GM21423 (cell line): ENCODE results near the gene TNIK.

ENCODE experiments used
- ATAC-seq: cut with Tn5 transposase; IDR thresholded peaks from one replicate; pipeline ENCODE4 v1.9.1; 2021; ENCODE audit warnings: mild to moderate bottlenecking, moderate library complexity; ENCODE audit not compliant: unreplicated experiment

TNIK gene

DNA sequence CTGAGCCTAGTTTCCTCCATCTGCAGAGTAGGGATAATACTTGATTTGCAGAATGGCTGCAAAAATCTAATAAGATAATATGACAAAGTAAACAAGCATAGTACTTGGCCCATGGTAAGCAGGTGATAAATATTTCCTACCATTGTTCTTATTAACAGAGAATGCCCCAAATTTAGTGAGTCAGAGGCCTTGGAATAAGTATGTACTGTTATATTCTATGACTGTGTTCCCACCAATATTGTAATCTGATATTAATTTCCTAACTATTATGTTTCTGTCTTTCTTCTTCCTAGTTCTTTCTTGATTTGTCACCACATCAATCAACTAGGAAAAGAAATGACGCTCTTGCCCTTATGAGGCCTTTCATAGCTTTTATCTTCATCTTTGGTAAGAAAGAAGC is 255.3 kb downstream of the TNIK start:
- no peak for ATAC-seq

- ATAC-seq, result no peak
Measured at GRCh38 chr3:171201825-171202224, 258.4 kb downstream of the TNIK start.

- ATAC-seq, result no peak
Measured at GRCh38 chr3:171200750-171201088, 259.5 kb downstream of the TNIK start.

DNA sequence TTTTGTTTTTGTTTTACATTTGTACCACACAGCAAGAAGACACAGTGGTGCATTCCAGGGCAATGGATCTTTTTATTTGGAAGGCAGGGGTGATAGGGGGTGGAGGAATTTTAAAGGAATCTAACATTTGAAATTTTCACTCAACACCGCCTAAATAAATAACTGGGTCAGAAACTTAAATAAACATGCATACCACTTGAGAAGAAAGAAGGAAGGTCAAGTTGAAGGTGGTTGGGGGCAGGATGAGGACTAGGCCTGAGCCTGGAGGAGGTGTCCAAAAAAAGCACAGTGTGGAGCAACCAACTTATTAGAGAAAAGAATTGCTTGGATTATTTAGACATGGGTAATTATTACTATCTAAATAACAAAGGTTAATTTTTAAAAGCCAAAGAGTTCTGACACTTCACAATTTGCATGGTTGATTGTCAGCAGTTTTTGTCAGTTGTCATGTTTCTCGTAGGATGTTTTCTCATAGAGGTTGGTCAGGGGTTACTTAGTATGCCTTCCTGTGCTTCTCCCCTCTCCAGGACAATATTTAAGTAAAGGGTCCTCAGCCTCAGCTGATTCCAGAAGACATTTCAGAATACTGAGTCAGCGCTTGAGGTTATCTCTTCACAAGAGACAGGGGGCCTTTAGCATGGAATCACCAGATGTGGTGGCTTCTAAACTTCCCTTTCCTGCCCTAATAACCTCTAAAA is 260.0 kb downstream of the TNIK start:
- no peak for ATAC-seq

DNA sequence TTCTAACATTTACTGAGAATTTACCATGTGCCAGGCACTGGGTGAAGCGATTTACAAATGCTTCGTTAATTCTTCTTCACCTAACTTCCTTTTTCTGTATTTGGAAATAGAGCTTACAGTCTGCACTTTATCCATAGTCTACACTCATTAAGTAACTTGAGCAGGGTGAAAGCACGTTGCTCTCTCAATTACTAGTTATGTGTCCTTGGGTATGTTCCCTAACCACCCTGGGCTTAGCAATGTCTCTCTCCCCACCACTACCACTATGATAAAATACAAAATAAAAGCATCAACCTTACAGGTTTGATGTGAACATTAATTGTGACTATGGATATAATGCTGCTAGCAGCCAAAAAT is 260.8 kb downstream of the TNIK start:
- ATAC-seq, result no peak

DNA sequence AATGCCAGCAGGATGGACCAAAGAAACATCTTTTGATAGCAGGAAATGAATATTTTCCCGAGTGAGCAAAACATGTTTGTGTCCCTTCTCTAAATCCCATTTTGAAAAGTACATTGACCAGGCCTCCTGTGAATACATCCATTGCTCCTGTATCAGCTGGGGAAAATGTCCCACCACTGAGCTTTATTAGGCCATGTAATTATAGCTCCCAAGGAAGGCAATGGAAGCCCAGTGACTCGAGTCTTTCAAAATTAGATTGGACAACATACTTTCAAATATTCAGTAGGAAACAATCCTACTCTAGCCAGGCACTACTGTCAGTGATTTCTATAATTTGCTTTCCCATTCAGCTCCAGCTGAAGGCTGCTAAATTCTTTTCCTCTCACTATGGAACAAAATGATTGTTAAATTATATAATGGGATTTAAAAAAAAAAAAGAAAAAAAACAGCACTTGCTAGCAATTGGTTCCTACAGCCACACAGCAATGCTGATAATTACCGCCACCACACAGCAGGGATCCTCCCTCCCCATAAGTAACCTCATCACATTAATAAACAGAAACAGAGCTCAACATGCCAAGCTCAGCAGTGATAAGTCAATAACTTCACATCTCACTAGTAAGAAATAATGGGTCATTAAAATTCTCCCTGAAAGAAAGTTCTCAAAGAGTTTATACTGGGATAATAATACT is 261.3 kb downstream of the TNIK start:
- no peak for ATAC-seq

- ATAC-seq, result no peak
Measured at GRCh38 chr3:171195686-171196085, 264.5 kb downstream of the TNIK start.

DNA sequence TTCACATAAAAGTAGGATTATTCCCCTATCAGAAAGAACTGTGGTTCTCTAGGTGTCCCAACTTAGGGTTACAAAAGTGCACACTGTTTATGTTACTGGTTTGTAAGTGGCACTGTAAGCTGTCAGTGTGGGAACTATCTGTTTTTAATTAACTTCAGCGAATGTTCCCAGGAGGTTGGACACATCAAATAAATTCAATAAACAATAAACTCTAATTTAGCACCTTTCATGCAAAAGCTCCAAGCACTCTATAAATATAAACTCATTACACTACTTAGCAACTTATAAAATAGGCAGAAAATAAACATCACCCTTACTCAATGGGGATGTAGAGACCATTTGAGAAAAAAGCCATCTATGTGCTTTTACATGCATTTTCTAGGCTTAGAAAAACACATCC is 265.2 kb downstream of the TNIK start:
- ATAC-seq, result no peak

DNA sequence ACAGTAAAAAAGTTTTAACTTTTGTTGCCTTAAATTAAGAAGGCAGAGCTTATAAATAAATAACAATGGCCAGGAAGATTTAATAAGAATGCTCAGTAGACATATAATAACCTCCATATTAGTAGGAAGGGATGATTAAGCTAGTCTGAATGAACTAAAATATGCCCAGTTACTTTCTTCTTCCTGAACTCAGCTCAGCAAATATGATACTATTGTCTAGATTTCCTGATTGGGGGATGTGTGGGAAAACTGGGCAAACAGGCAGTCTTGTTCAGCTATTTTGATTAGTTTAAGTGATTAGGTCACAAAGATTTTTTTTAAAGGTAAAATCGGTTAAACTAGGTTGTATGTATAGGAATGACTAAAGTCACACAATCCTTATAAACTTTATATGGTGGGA is 266.5 kb downstream of the TNIK start:
- ATAC-seq, result no peak

GRCh38 chr3:171192176-171192854 is 267.9 kb downstream of the TNIK start:
- ATAC-seq, result no peak

GRCh38 chr3:171190668-171191067 is 269.5 kb downstream of the TNIK start:
- no peak for ATAC-seq

DNA sequence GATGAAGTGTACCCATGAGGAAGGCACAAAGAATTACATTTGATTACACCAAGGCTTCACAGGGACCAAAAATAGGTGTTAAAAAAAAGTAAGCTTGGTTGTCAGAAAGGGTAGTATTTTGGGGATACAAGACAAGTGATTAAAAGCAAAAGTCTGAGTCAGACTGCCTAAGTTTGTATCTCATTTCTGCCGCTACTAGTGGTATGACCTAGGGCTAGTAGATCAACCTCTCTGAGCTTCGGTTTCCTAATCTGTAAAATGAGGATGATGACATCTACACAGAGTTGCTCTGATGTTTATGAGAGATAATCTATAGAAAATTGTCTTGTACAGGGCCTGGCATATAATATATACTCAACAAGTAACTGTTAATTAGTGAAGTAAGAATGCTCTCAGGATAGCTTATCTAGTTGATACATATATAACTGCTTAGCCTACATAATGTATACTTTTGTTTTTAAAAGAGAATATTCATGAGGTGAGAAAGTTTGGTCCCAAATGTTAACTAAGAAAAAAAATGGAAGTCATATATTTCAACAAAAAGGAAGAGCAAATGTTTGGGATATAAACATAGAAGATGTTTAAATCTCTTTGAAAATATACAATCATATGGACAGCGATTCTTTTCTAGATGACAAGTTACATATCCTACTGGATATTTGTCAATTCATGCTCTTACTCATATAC is 270.7 kb downstream of the TNIK start:
- no peak for ATAC-seq

GRCh38 chr3:171187706-171188290 is 272.4 kb downstream of the TNIK start:
- no peak for ATAC-seq

DNA sequence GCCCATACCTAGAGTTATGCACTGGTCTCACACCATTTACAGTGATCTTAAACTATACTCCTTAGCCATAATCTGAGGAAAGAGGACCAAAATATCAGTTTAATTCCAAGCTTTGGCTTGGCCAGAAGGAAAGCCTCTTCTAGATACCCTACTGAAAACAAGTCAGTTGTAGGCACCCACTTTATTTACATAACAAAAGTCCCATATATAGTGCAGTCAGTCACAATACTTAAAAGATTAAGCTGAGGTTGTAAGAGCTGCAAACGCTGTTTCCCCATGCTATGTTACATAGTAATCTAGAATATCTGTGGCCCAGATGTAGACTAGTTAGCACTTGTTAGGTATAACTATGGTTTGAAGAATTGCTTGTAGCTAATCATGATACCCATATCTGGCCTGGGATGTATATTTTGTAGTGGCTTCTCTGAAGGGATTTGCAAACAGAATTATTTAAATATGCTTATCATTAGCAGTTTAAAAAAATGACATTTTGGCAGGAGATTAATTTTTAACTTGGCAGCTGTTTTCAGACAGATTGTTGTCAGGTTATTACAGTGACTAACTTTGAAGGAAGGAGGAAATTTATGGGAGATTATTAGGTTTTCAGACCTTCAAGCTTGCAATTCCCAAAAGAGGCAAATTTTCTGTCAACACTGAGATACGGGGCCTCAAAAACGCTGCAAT is 273.2 kb downstream of the TNIK start:
- no peak for ATAC-seq

DNA sequence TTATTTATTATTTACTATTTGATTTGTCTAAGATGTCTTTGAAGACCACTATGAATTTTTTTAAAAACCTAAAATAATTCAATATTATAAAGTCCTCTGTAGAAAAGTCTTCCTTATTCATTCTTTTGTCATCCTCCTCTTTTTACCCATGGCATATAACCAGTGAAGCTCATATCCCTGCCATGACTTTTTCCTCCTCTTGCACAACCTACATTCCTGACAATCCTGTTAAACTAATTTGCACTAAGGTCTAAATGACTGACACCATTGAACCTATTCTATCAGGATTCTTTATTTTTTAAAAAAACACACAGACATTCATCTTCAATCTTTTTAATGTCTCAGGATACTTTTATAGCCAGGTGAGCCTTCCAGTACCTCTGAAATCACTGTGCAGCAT is 273.8 kb downstream of the TNIK start:
- ATAC-seq, result no peak

DNA sequence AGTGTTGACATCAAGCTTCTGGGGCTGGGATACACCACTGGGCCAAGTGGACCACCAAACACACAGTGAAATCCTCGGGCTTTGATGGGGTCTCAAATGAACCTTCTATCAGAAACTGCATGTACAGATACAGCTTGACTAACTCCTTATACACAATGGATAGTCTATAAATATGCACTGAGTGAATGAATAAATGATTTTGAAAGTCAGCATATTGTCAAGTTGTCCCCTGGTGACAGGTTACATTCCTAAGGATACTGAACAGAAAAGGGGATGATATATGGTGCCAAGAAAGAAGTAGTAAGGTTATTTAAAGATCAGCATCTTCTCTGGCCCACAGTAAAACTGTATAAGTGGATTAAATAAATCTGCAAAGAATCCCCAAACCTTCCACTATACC is 274.2 kb downstream of the TNIK start:
- ATAC-seq, result no peak

- peak; percentile 70 for ATAC-seq
Measured at GRCh38 chr3:171184372-171184771, 275.8 kb downstream of the TNIK start.

DNA sequence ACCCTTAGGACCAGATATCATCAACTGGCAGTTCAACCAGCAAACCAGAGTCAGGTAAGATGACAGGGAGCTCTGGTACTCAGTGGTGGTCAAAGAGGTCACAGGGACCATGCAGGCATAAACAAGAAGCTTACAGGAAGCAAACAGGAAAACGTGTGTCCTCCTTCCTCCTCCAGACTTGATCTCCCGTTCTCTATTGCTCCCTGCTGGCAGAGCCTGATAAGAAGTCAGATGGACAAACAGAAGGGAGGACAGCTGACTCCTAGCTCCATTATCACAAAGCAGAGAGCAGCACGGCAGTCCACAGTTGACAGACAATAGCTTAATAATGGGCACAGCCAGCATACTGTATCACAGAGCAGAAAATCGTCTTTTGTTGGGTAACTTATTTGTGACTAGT is 277.2 kb downstream of the TNIK start:
- no peak for ATAC-seq

GRCh38 chr3:171181907-171182690 is 278.1 kb downstream of the TNIK start:
- no peak for ATAC-seq

DNA sequence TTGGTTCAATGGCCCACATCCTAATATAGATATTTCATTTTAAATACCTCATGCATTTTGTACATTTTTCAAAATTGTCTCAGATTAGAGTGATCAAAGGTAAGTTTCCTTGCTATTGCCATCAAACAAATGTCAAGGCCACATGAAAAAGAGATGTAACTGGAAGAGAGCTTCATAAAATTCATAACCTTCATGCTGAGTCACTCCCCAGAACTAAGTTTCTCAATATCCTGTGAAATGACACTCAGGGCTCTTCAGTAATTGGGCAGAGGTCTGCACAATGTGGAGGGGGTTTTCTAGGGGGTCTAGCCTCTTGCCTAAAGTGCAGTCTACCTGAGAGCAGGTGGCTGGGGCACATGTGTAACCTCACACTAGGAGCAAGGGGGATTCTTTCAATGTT is 281.5 kb downstream of the TNIK start:
- ATAC-seq, result no peak
